Measurements from ENCODE around the gene ECD.
"Not testable (repeated sequence)": the region's sequence is repeated elsewhere in the genome, so short reads cannot be mapped to it uniquely, and the experiment has no call there.

Gene ECD

GRCh38 chr10:73159038-73159648, 8.7 kb downstream of the ECD start:
- DNase-seq = peak; percentile 13

- no peak for DNase-seq
Measured at GRCh38 chr10:73156054-73156453, 11.8 kb downstream of the ECD start.

- no peak for DNase-seq
Measured at GRCh38 chr10:73152009-73152408, 15.8 kb downstream of the ECD start.

GRCh38 chr10:73150633-73151413, 17.0 kb downstream of the ECD start:
- not testable (repeated sequence) for DNase-seq

DNA sequence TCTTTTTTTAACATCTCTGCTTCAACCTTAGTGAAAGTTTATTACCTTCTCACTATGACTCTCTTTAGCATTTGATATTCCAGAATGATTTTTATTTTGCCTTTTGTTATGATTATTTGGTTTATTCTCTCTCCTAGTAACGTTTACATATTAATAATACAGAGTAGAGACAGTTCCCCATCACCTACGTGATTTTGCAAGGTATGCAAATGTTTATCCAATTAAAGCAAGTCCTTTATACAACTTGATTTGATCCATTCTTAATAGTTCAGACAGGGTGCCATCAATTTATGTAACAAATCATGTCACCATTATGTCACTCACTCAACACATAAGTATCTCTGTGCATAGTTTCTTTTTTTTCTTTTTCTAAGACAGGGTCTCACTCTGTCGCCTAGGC, 26.2 kb downstream of the ECD start:
- no peak for DNase-seq

GRCh38 chr10:73139251-73139650, 28.6 kb downstream of the ECD start:
- no peak for DNase-seq

- DNase-seq = no peak
Measured at GRCh38 chr10:73136627-73137026, 31.2 kb downstream of the ECD start.

- no peak for DNase-seq
Measured at GRCh38 chr10:73134727-73135126, 33.1 kb downstream of the ECD start.

GRCh38 chr10:73131913-73132686, 35.7 kb downstream of the ECD start:
- no peak for DNase-seq

DNA sequence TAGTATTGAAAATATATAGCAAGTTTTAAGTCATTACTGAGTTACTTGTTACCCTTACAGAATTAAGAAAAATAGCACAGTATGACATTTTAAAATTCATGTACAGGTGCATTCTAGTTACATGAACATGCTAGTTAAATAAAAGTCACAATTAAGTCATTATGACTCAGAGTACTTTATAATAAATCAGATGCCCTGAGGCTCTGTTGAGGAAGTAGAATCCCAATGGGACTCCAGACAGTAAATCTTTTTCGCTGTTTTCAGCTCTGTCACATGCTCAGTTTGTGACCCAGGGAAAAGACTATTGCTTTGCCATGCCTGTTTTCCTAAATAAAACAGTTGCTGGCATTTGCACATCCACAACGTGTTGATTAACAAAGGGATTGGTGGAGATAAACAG, 36.5 kb downstream of the ECD start:
- DNase-seq = no peak

GRCh38 chr10:73126343-73126742, 41.5 kb downstream of the ECD start:
- no peak for DNase-seq

DNA sequence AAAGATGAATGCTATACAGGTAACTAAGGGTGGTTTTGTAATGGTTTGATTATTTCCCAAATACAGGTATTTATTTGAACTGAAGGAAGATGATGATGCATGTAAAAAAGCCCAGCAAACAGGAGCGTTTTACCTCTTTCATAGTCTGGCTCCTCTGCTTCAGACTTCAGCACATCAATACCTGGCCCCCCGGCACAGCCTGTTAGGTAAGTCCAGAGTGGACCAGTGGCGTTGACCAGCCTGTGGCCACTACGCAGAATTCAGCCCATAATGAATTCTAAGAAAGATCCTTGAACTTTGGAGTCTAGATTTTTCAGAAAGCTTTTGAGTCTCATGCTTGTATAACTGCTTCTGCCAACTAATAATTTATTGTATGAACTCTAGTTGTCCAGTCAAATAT, 47.9 kb downstream of the ECD start:
- DNase-seq = no peak

DNA sequence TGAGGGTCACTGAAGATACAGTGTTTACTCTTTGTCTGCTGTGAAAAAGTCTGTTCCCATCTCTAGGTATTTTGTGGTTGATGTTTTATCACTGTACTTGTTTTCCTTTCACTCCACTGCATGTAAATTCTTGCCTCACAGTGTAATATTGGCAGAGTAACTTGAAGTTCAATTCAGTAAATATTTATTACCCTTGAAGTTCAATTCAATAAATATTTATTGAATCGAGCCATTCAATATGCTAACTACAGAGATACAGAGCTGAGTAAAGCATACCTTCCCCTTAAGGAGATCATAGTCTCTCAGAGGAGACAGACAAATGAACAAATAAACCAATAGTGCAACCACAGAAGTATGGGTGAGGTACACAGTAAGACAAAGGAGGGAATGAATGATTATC, 48.4 kb downstream of the ECD start:
- no peak for DNase-seq

- no peak for DNase-seq
Measured at GRCh38 chr10:73117976-73118743, 49.6 kb downstream of the ECD start.

DNA sequence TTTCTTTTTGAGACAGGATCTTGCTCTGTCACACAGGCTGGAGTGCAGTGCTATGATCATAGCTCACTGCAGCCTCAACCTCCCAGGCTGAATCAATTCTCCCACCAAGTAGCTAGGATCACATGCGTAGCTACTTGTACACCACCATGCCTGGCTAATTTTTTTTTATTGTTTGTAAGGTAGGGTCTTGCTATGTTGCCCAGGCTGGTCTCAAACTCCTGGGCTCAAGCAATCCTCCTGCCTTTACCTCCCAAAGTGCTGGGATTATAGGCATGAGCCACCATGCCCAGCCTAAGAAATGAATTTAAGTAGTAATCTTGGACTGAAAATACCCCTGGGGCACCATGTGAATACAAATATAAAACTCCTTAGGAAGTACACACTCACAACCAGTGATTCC, 51.8 kb downstream of the ECD start:
- no peak for DNase-seq

DNA sequence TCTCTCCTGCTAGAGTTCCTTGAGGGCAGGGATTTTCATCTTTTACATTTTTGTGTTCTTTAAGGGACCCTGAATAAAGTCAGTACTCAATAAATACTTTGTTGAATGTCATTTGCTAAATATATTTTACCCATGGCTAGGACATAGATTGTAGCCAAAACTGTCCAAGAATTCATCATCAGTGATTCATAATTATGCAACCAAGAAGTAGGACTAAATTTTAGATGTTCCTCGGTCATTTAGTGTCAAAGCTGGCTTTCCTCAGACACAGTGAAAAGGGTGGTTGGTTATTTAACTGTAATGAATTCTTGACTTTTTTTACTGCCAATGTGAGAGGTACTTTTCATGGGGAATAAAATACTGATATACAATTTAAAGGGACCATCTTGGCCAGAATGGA, 54.3 kb downstream of the ECD start:
- no peak for DNase-seq

DNA sequence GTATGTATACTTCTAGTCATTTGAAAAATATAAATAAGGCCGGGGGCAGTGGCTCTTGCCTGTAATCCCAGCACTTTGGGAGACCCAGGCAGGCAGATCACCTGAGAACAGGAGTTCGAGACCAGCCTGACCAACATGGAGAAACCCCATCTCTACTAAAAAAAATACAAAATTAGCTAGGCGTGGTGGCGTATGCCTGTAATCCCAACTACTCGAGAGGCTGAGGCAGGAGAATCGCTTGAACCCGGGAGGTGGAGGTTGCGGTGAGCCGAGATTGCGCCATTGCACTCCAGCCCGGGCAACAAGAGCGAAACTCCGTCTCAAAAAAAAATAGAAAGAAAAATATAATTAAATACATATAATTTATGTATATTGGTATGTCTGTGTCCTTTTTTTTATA, 55.8 kb downstream of the ECD start:
- not testable (repeated sequence) for DNase-seq

GRCh38 chr10:73110345-73110849, 57.4 kb downstream of the ECD start, which contains the start of gene NUDT13:
Gene NUDT13 (plus strand): TSS chr10:73110455. CDS start chr10:73114366, 3,911 bp downstream.
- DNase-seq = no peak

DNA sequence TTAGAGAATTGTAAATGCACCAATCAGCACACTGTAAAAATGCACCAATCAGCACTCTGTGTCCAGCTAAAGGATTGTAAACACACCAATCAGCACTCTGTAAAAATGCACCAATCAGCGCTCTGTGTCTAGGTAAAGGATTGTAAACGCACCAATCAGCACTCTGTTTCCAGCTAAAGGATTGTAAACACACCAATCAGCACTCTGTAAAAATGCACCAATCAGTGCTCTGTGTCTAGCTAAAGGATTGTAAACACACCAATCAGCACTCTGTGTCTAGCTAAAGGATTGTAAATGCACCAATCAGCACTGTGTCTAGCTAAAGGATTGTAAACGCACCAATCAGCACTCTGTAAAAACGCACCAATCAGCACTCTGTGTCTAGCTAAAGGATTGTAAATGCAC, 58.6 kb downstream of the ECD start:
- not testable (repeated sequence) for DNase-seq

GRCh38 chr10:73106301-73106700, 61.5 kb downstream of the ECD start:
- no peak for DNase-seq

DNA sequence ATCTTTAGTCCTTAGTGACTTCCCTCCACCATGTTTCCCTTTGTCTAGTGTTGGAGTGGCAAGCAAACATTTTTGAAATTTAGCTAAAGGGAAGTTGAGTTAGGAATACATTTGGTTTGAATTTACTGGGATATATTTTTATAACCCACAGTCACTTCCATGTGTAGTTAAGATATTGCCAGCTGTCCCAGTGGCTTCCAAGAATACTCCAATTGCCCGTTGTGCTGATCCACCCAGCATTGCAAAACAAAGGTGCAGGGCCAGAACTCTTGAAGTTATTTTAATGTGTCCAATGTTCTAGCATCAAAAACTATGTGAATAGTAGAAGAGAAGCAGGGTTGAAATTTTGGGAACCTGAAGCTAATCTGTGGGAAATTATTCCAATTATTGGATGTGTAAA, 68.7 kb downstream of the ECD start:
- no peak for DNase-seq

DNA sequence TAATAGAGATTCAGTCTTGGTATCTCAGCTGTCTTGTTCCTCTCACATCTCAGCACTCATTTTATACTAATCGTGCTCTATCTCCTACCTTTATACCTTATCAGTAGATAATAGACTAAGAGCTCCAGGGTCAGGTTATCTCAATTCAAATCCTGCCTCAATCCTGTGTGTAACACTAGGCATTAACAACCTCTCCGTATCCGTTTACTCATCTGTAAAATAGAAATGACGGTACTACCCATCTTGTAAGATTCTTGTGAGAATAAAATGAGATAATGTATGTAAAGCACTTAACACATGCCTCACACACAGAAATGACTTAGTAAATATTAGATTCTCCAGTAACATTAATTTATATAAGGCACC, 70.5 kb downstream of the ECD start:
- DNase-seq = no peak
